Measurements from ENCODE around the gene CARF. TPM values are rescaled to one million over a fixed set of nuclear protein-coding genes. Genes with fewer than 3 reads are reported as not detected.
"Not testable (repeated sequence)": the region's sequence is repeated elsewhere in the genome, so short reads cannot be mapped to it uniquely, and the experiment has no call there.

The CARF gene
- total RNA-seq, 2 experiments from 2014 or later = 11.9 to 13.3 TPM

GRCh38 chr2:202949333-202949732 lies 37.3 kb downstream of the CARF start:
- H3K4me3 Mint-ChIP-seq, H3K27ac Mint-ChIP-seq, H3K27me3 Mint-ChIP-seq, H3K4me1 Mint-ChIP-seq, DNase-seq, POLR2A ChIA-PET, CTCF ChIA-PET: not testable (repeated sequence)
- Mint-ChIP-seq H3K9me3 (peaks cover 22% of the 10 kb centered on the region), H3K36me3 (ENCODE audit: low read depth) (peaks cover 24% of the 10 kb centered on the region)

GRCh38 chr2:202950592-202950991 lies 38.5 kb downstream of the CARF start:
- Mint-ChIP-seq H3K4me1 (peaks cover 3% of the 10 kb centered on the region), H3K27me3 (no peaks in the 10 kb centered on the region), H3K27ac (no peak overlapping the region), H3K4me3 (no peak overlapping the region), H3K9me3 (peaks cover 19% of the 10 kb centered on the region), H3K36me3 (ENCODE audit: low read depth) (peaks cover 14% of the 10 kb centered on the region)
- POLR2A ChIA-PET = no interaction called here
- DNase-seq = no peak
- CTCF ChIA-PET = no interaction called here

GRCh38 chr2:202960524-202960923 lies 48.4 kb downstream of the CARF start:
- Mint-ChIP-seq H3K4me1 (no peaks in the 10 kb centered on the region), H3K27ac (no peak overlapping the region), H3K36me3 (ENCODE audit: low read depth) (peaks cover 3% of the 10 kb centered on the region), H3K27me3 (no peaks in the 10 kb centered on the region), H3K9me3 (no peaks in the 10 kb centered on the region), H3K4me3 (no peak overlapping the region)
- no peak for DNase-seq
- ChIA-PET POLR2A (no interaction called here), CTCF (no interaction called here)

GRCh38 chr2:202963712-202964111 lies 51.6 kb downstream of the CARF start:
- Mint-ChIP-seq H3K4me1 (peaks cover 4% of the 10 kb centered on the region), H3K27me3 (no peaks in the 10 kb centered on the region), H3K9me3 (no peaks in the 10 kb centered on the region), H3K27ac (no peak overlapping the region), H3K4me3 (no peak overlapping the region), H3K36me3 (ENCODE audit: low read depth) (peaks cover 6% of the 10 kb centered on the region)
- POLR2A ChIA-PET = no interaction called here
- CTCF ChIA-PET = interaction anchor here (1.4 kb wide), 1 partner anchor 11 kb away, joined by 3 read pairs; no protein-coding TSS in a partner anchor
- no peak for DNase-seq

GRCh38 chr2:202965810-202966460 lies 53.9 kb downstream of the CARF start:
- Mint-ChIP-seq H3K27ac (no peak overlapping the region), H3K9me3 (no peaks in the 10 kb centered on the region), H3K36me3 (ENCODE audit: low read depth) (peaks cover 6% of the 10 kb centered on the region), H3K4me3 (no peak overlapping the region), H3K27me3 (no peaks in the 10 kb centered on the region), H3K4me1 (peaks cover 4% of the 10 kb centered on the region)
- peak; percentile 25 for DNase-seq
- ChIA-PET CTCF (interaction anchor here (0.6 kb wide), 1 partner anchor 32 kb away, joined by 3 read pairs; no protein-coding TSS in a partner anchor), POLR2A (no interaction called here)

GRCh38 chr2:202969404-202969803 lies 57.3 kb downstream of the CARF start:
- POLR2A ChIA-PET; H3K9me3 Mint-ChIP-seq; H3K4me1 Mint-ChIP-seq; H3K4me3 Mint-ChIP-seq; H3K27me3 Mint-ChIP-seq; DNase-seq; CTCF ChIA-PET; H3K27ac Mint-ChIP-seq; H3K36me3 Mint-ChIP-seq (ENCODE audit: low read depth): not testable (repeated sequence)

GRCh38 chr2:202976809-202977208 lies 64.7 kb downstream of the CARF start:
- CTCF ChIA-PET = no interaction called here
- H3K9me3 Mint-ChIP-seq = no peaks in the 10 kb centered on the region
- peaks cover 3% of the 10 kb centered on the region for H3K36me3 Mint-ChIP-seq (ENCODE audit: low read depth)
- POLR2A ChIA-PET = no interaction called here
- H3K4me1 Mint-ChIP-seq = no peaks in the 10 kb centered on the region
- H3K4me3 Mint-ChIP-seq = no peak overlapping the region
- H3K27me3 Mint-ChIP-seq = no peaks in the 10 kb centered on the region
- no peak for DNase-seq
- no peak overlapping the region for H3K27ac Mint-ChIP-seq

GRCh38 chr2:202982779-202983491 lies 70.9 kb downstream of the CARF start:
- peaks cover 9% of the 10 kb centered on the region for H3K36me3 Mint-ChIP-seq (ENCODE audit: low read depth)
- H3K4me1 Mint-ChIP-seq = no peaks in the 10 kb centered on the region
- no peak overlapping the region for H3K27ac Mint-ChIP-seq
- POLR2A ChIA-PET = no interaction called here
- no peak for DNase-seq
- H3K27me3 Mint-ChIP-seq = no peaks in the 10 kb centered on the region
- H3K9me3 Mint-ChIP-seq = no peaks in the 10 kb centered on the region
- CTCF ChIA-PET = no interaction called here
- no peak overlapping the region for H3K4me3 Mint-ChIP-seq

GRCh38 chr2:202989749-202990148 lies 77.7 kb downstream of the CARF start:
- no peak for DNase-seq
- Mint-ChIP-seq H3K4me1 (no peaks in the 10 kb centered on the region), H3K4me3 (no peak overlapping the region), H3K9me3 (no peaks in the 10 kb centered on the region), H3K36me3 (ENCODE audit: low read depth) (no peaks in the 10 kb centered on the region), H3K27me3 (no peaks in the 10 kb centered on the region), H3K27ac (no peak overlapping the region)
- ChIA-PET CTCF (no interaction called here), POLR2A (no interaction called here)

GRCh38 chr2:202990501-202990900 lies 78.4 kb downstream of the CARF start:
- H3K27ac Mint-ChIP-seq = no peak overlapping the region
- no peak overlapping the region for H3K4me3 Mint-ChIP-seq
- no peaks in the 10 kb centered on the region for H3K4me1 Mint-ChIP-seq
- H3K9me3 Mint-ChIP-seq = no peaks in the 10 kb centered on the region
- DNase-seq = no peak
- ChIA-PET CTCF (no interaction called here), POLR2A (no interaction called here)
- H3K27me3 Mint-ChIP-seq = no peaks in the 10 kb centered on the region
- no peaks in the 10 kb centered on the region for H3K36me3 Mint-ChIP-seq (ENCODE audit: low read depth)

GRCh38 chr2:202997113-202997512 lies 85.0 kb downstream of the CARF start:
- POLR2A ChIA-PET; H3K4me1 Mint-ChIP-seq; H3K9me3 Mint-ChIP-seq; H3K27me3 Mint-ChIP-seq; H3K36me3 Mint-ChIP-seq (ENCODE audit: low read depth); DNase-seq; H3K4me3 Mint-ChIP-seq; H3K27ac Mint-ChIP-seq: not testable (repeated sequence)
- CTCF ChIA-PET = interaction anchor here (1.1 kb wide), 1 partner anchor 31 kb away, joined by 3 read pairs; no protein-coding TSS in a partner anchor

- peaks cover 10% of the 10 kb centered on the region for H3K27me3 Mint-ChIP-seq
- no peak for DNase-seq
- POLR2A ChIA-PET = no interaction called here
- no peak overlapping the region for H3K4me3 Mint-ChIP-seq
- H3K4me1 Mint-ChIP-seq = no peaks in the 10 kb centered on the region
- H3K9me3 Mint-ChIP-seq = no peaks in the 10 kb centered on the region
- CTCF ChIA-PET = interaction anchor here (0.6 kb wide), 3 partner anchors 27 to 813 kb away, joined by 3 read pairs; no protein-coding TSS in a partner anchor
- H3K36me3 Mint-ChIP-seq (ENCODE audit: low read depth) = no peaks in the 10 kb centered on the region
- no peak overlapping the region for H3K27ac Mint-ChIP-seq
These were observed 90.2 kb downstream of the CARF start for GRCh38 chr2:203002054-203002821.

GRCh38 chr2:203003716-203004115 lies 91.6 kb downstream of the CARF start:
- peaks cover 10% of the 10 kb centered on the region for H3K27me3 Mint-ChIP-seq
- peaks cover 3% of the 10 kb centered on the region for H3K9me3 Mint-ChIP-seq
- no peaks in the 10 kb centered on the region for H3K36me3 Mint-ChIP-seq (ENCODE audit: low read depth)
- no peak overlapping the region for H3K27ac Mint-ChIP-seq
- no peak overlapping the region for H3K4me3 Mint-ChIP-seq
- ChIA-PET CTCF (interaction anchor here (0.6 kb wide), 1 partner anchor 157 kb away, joined by 3 read pairs; no protein-coding TSS in a partner anchor), POLR2A (no interaction called here)
- H3K4me1 Mint-ChIP-seq = no peaks in the 10 kb centered on the region
- no peak for DNase-seq
